ENCODE results near the gene GRIK2. TPM values are rescaled to one million over a fixed set of nuclear protein-coding genes. Genes with fewer than 3 reads are reported as not detected.

GRIK2 gene
- total RNA-seq, 1 donor from 2014 or later: 2.5 TPM

- no peak overlapping the region for H3K4me3 Mint-ChIP-seq (ENCODE audit: unreplicated experiment)
- Histone ChIP-seq H3K36me3 (ENCODE audit: insufficient read depth, low read length) (no peaks in the 10 kb centered on the region), H3K4me1 (ENCODE audit: insufficient read depth, low read length) (no peaks in the 10 kb centered on the region), H3K27me3 (ENCODE audit: insufficient read depth, low read length) (no peaks in the 10 kb centered on the region), H3K4me2 (ENCODE audit: low read length) (no peak overlapping the region), H3K9ac (ENCODE audit: low read length) (no peak overlapping the region), H3K27ac (ENCODE audit: low read depth, low read length) (no peak overlapping the region), H2AFZ (ENCODE audit: low read depth, low read length) (no peak overlapping the region), H4K20me1 (ENCODE audit: insufficient read depth, low read length) (no peaks in the 10 kb centered on the region), H3K9me3 (ENCODE audit: insufficient read depth, low read depth, low read length) (no peaks in the 10 kb centered on the region), H3K4me3 (ENCODE audit: insufficient read depth, low read depth, low read length) (no peak overlapping the region), H3K79me2 (ENCODE audit: insufficient read depth, low read length) (no peaks in the 10 kb centered on the region)
- TF ChIP-seq EZH2 (IDR thresholded peaks at IDR 0.05; ENCODE audit: insufficient read depth, low read length) (no peak), CTCF (IDR thresholded peaks at IDR 0.05; ENCODE audit: insufficient read depth, low read depth, low read length) (no peak)
- H3K27ac Mint-ChIP-seq (ENCODE audit: unreplicated experiment): no peak overlapping the region
- H3K36me3 Mint-ChIP-seq (ENCODE audit: low read depth, unreplicated experiment): no peaks in the 10 kb centered on the region
- no peak for DNase-seq (ENCODE audit: low read depth)
- H3K4me1 Mint-ChIP-seq (ENCODE audit: low read depth, unreplicated experiment): no peaks in the 10 kb centered on the region
- H3K9me3 Mint-ChIP-seq (ENCODE audit: unreplicated experiment): peaks cover 2% of the 10 kb centered on the region
- no peaks in the 10 kb centered on the region for H3K27me3 Mint-ChIP-seq (ENCODE audit: low read depth, unreplicated experiment)
- no peak for FAIRE-seq
These were observed 42.3 kb upstream of the GRIK2 start for GRCh38 chr6:101351173-101351572.

GRCh38 chr6:101352316-101352715 is 41.2 kb upstream of the GRIK2 start:
- Histone ChIP-seq H4K20me1 (ENCODE audit: insufficient read depth, low read length) (no peaks in the 10 kb centered on the region), H3K4me2 (ENCODE audit: low read length) (no peak overlapping the region), H3K27me3 (ENCODE audit: insufficient read depth, low read length) (no peaks in the 10 kb centered on the region), H3K4me1 (ENCODE audit: insufficient read depth, low read length) (no peaks in the 10 kb centered on the region), H3K27ac (ENCODE audit: low read depth, low read length) (no peak overlapping the region), H2AFZ (ENCODE audit: low read depth, low read length) (no peak overlapping the region), H3K9me3 (ENCODE audit: insufficient read depth, low read depth, low read length) (no peaks in the 10 kb centered on the region), H3K36me3 (ENCODE audit: insufficient read depth, low read length) (no peaks in the 10 kb centered on the region), H3K9ac (ENCODE audit: low read length) (no peak overlapping the region), H3K79me2 (ENCODE audit: insufficient read depth, low read length) (no peaks in the 10 kb centered on the region), H3K4me3 (ENCODE audit: insufficient read depth, low read depth, low read length) (no peak overlapping the region)
- TF ChIP-seq EZH2 (IDR thresholded peaks at IDR 0.05; ENCODE audit: insufficient read depth, low read length) (no peak), CTCF (IDR thresholded peaks at IDR 0.05; ENCODE audit: insufficient read depth, low read depth, low read length) (no peak)
- H3K27me3 Mint-ChIP-seq (ENCODE audit: low read depth, unreplicated experiment): peaks cover 1% of the 10 kb centered on the region
- no peaks in the 10 kb centered on the region for H3K36me3 Mint-ChIP-seq (ENCODE audit: low read depth, unreplicated experiment)
- H3K4me3 Mint-ChIP-seq (ENCODE audit: unreplicated experiment): no peak overlapping the region
- H3K9me3 Mint-ChIP-seq (ENCODE audit: unreplicated experiment): peaks cover 2% of the 10 kb centered on the region
- no peak for DNase-seq (ENCODE audit: low read depth)
- H3K27ac Mint-ChIP-seq (ENCODE audit: unreplicated experiment): no peak overlapping the region
- no peak for FAIRE-seq
- H3K4me1 Mint-ChIP-seq (ENCODE audit: low read depth, unreplicated experiment): no peaks in the 10 kb centered on the region

DNA sequence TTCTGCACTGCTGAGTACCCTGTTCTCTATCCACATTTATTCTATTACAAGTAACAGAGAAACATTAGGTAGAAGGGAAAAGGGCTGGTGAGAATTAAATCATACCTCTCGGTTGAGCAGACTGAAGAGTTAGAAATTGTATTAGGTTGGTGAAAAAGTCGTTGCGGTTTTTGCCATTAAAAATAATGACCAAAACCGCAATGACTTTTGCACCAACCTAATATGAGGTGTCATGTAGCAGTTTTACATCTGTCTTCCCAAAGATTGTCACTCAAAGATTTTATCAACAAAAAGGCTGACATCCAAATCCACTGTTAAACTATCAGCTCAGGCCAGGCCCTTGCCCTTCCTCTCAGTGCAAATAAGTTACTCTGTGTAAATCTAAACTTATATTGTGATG is 28.3 kb upstream of the GRIK2 start:
- Mint-ChIP-seq H3K27ac (ENCODE audit: unreplicated experiment) (no peak overlapping the region), H3K27me3 (ENCODE audit: low read depth, unreplicated experiment) (no peaks in the 10 kb centered on the region), H3K4me3 (ENCODE audit: unreplicated experiment) (no peak overlapping the region), H3K36me3 (ENCODE audit: low read depth, unreplicated experiment) (no peaks in the 10 kb centered on the region), H3K9me3 (ENCODE audit: unreplicated experiment) (no peaks in the 10 kb centered on the region), H3K4me1 (ENCODE audit: low read depth, unreplicated experiment) (no peaks in the 10 kb centered on the region)
- Histone ChIP-seq H3K9me3 (ENCODE audit: insufficient read depth, low read depth, low read length) (no peaks in the 10 kb centered on the region), H3K27me3 (ENCODE audit: insufficient read depth, low read length) (no peaks in the 10 kb centered on the region), H3K4me3 (ENCODE audit: insufficient read depth, low read depth, low read length) (no peak overlapping the region), H3K4me1 (ENCODE audit: insufficient read depth, low read length) (no peaks in the 10 kb centered on the region), H3K36me3 (ENCODE audit: insufficient read depth, low read length) (no peaks in the 10 kb centered on the region), H3K27ac (ENCODE audit: low read depth, low read length) (no peak overlapping the region), H3K4me2 (ENCODE audit: low read length) (no peak overlapping the region), H3K79me2 (ENCODE audit: insufficient read depth, low read length) (no peaks in the 10 kb centered on the region), H4K20me1 (ENCODE audit: insufficient read depth, low read length) (no peaks in the 10 kb centered on the region), H2AFZ (ENCODE audit: low read depth, low read length) (no peak overlapping the region), H3K9ac (ENCODE audit: low read length) (no peak overlapping the region)
- no peak for TF ChIP-seq CTCF (IDR thresholded peaks at IDR 0.05; ENCODE audit: insufficient read depth, low read depth, low read length)
- no peak for TF ChIP-seq EZH2 (IDR thresholded peaks at IDR 0.05; ENCODE audit: insufficient read depth, low read length)
- FAIRE-seq: no peak
- DNase-seq (ENCODE audit: low read depth): no peak
